ENCODE data around the gene ABR. TPM values are rescaled to one million over a fixed set of nuclear protein-coding genes. Genes with fewer than 3 reads are reported as not detected.

ABR gene
- total and polyA plus RNA-seq, 2 of the 13 experiments (the other 11 are each of a cell fraction or from before 2014, with no cell fraction given): 12.4 to 40.4 TPM

- TF ChIP-seq ZNF597 (CRISPR knock-in tag; IDR thresholded peaks at IDR 0.05) (no peak), ZNF124 (CRISPR knock-in tag; IDR thresholded peaks at IDR 0.05) (no peak), XRCC5 (optimal IDR thresholded peaks at IDR 0.05; ENCODE audit: low read length) (no peak), MLX (CRISPR knock-in tag; IDR thresholded peaks at IDR 0.05) (no peak), NFYC (CRISPR knock-in tag; IDR thresholded peaks at IDR 0.05) (no peak), ZSCAN20 (CRISPR knock-in tag; IDR thresholded peaks at IDR 0.05; ENCODE audit: borderline replicate concordance) (no peak), ZBTB37 (CRISPR knock-in tag; IDR thresholded peaks at IDR 0.05) (no peak), ZNF343 (CRISPR knock-in tag; IDR thresholded peaks at IDR 0.05) (no peak)
These were observed 1.4 kb upstream of the ABR start (continued) for GRCh38 chr17:1180958-1181752.

- intact Hi-C loops (cut with micrococcal nuclease; ENCODE audit: unreplicated experiment) (no loop called here), in situ Hi-C loops (cut with HindIII; ENCODE audit: extremely low pct_ligation_motif_present, low pct_unique_long_range_greater_than_20kb) (no loop called here)
- Histone ChIP-seq H3K4me3 (replicated peaks in 1 of 3; ENCODE audit: insufficient read depth in 1 of 3, low read depth in 2 of 3, low read length in 3 of 3) (no peak overlapping the region), H3K27me3 (ENCODE audit: control insufficient read depth in 1 of 2, insufficient read depth in 2 of 2, low read length in 2 of 2) (peaks cover 17 to 75% of the 10 kb centered on the region in 2 experiments), H3K9me3 (ENCODE audit: low read length) (no peaks in the 10 kb centered on the region), H3K9ac (ENCODE audit: insufficient read depth, low read depth, low read length) (no peak overlapping the region), H4K20me1 (ENCODE audit: insufficient read depth, low read length) (no peaks in the 10 kb centered on the region), H3K4me2 (ENCODE audit: low read depth, low read length) (no peak overlapping the region), H3K4me1 (ENCODE audit: insufficient read depth, low read length) (no peaks in the 10 kb centered on the region), H2AFZ (ENCODE audit: low read length) (no peak overlapping the region), H3K27ac (ENCODE audit: extremely low read length, insufficient read depth, low read length) (no peak overlapping the region), H3K79me2 (ENCODE audit: insufficient read depth, low read length) (no peaks in the 10 kb centered on the region), H3K36me3 (replicated peaks in 1 of 2; ENCODE audit: control insufficient read depth in 1 of 2, insufficient read depth in 2 of 2, low read length in 2 of 2) (no peaks in the 10 kb centered on the region)
- no TSS peak for BruUV-seq (replicated peaks)
- WGBS (ENCODE audit: low lambda C conversion rate): 46% methylated on average over 23 of the region's 69 CpGs
- ATAC-seq (no peak), DNase-seq (ENCODE audit: low spot score) (no peak), FAIRE-seq (no peak)
- POLR2A ChIA-PET: no interaction called here
- no peak for TF ChIP-seq JUN (CRISPR knock-in tag; IDR thresholded peaks at IDR 0.05)
- TF ChIP-seq DNMT1 (CRISPR knock-in tag; IDR thresholded peaks at IDR 0.05): no peak
- TF ChIP-seq ETV6 (CRISPR knock-in tag; conservative IDR thresholded peaks at IDR 0.05): no peak
- TF ChIP-seq PCBP1 (IDR thresholded peaks at IDR 0.05; ENCODE audit: borderline replicate concordance, low read depth, low read length): no peak
- TF ChIP-seq SIN3B (IDR thresholded peaks at IDR 0.05; ENCODE audit: low read length): no peak
- TF ChIP-seq BCL6 (CRISPR knock-in tag; IDR thresholded peaks at IDR 0.05): no peak
- no peak for TF ChIP-seq ZNF576 (CRISPR knock-in tag; IDR thresholded peaks at IDR 0.05)
- no peak for TF ChIP-seq NR2F1 (CRISPR knock-in tag; IDR thresholded peaks at IDR 0.05)
- no peak for TF ChIP-seq HDAC1 (CRISPR knock-in tag; IDR thresholded peaks at IDR 0.05)
- CTCF ChIA-PET (ENCODE audit: low intra/inter-chr PET ratio, low total read pairs): no interaction called here
These were observed 516 bp downstream of the ABR start for GRCh38 chr17:1179112-1179817.
